Adrenal gland (tissue), 5 donors: ENCODE data around the gene NKAIN2.

ENCODE experiments used
- CTCF ChIP-seq, 6 experiments: fragments of 450-650 bp in 4 of 6; fragments of 200-600 bp in 2 of 6; sonication (generic) in 1 of 6; IDR thresholded peaks; 1 replicate in 5 of 6; 2 replicates in 1 of 6; pipeline versions ENCODE4 v1.5.1 to v1.8.0; 2016 to 2021; ENCODE audit warnings: antibody characterized with exemption in 6 of 6, mild to moderate bottlenecking in 2 of 6, moderate library complexity in 1 of 6
- POLR2A ChIP-seq, 2 donors: fragments of 450-650 bp; IDR thresholded peaks; one replicate each; pipeline ENCODE4 v1.6.1; 2017; ENCODE audit warnings: antibody characterized with exemption in 2 of 2, mild to moderate bottlenecking in 2 of 2, moderate library complexity in 1 of 2
- donor health status: DM: no; HTN: no; CAD: no.

GRCh38 chr6:123770247-123770949 lies 33.3 kb upstream of the NKAIN2 start:
- TF ChIP-seq CTCF (IDR thresholded peaks at IDR 0.05) (no peak), POLR2A (IDR thresholded peaks at IDR 0.05) (no peak)
